HCT116 (cell line): ENCODE measurements around the gene CNTNAP2. TPM values are rescaled to one million over a fixed set of nuclear protein-coding genes. Genes with fewer than 3 reads are reported as not detected.

Experiments
- ATAC-seq: fragments of 200-7000 bp; cut with Tn5 transposase; 2 replicates; pipeline ENCODE4 v1.9.1; 2020; ENCODE audit warnings: mild to moderate bottlenecking, moderate library complexity
- BruUV-seq: library from RNA; stranded (reverse); fragments of 400-500 nt; replicated peaks from 2 replicates; lab custom pipeline; 2021; lab: Mats Ljungman, UMichigan
- CTCF ChIA-PET: fragments of 300-600 bp; sonication (Branson Sonifier 250); formaldehyde crosslinking; loops from one replicate; lab custom pipeline; 2021; ENCODE audit warnings: antibody characterized with exemption; lab: Charles Lee
- POLR2A ChIA-PET: fragments of 300-600, 350-600 bp; sonication (Branson Sonifier 250); formaldehyde crosslinking; loops from one replicate; lab custom pipeline; 2021; ENCODE audit warnings: antibody characterized with exemption; lab: Charles Lee
- RAD21 ChIA-PET, 2 experiments: fragments of 300-600 bp; sonication (Branson Sonifier 250); formaldehyde crosslinking; loops; one replicate each; lab custom pipeline; 2023; ENCODE audit warnings: low total read pairs in 2 of 2; ENCODE audit not compliant: uncharacterized antibody in 2 of 2, unreplicated experiment in 2 of 2, low non-redundant PET in 1 of 2; lab: Charles Lee
- DNase-seq: peaks from one replicate; pipeline ENCODE4 v3.0.0-alpha.2; 2010; ENCODE audit warnings: low read depth, low spot score
- H2AFZ ChIP-seq: fragments of 200-600 bp; shearing (Covaris generic), sonication (generic); 2 replicates; pipeline ENCODE4 v1.6.1; 2017; ENCODE audit warnings: low read depth, mixed run types, mixed read lengths, antibody characterized with exemption, low read length; ENCODE audit not compliant: poor library complexity, severe bottlenecking
- H3K27ac ChIP-seq: 2 replicates; pipeline ENCODE4 v1.5.1; 2012; ENCODE audit warnings: low read depth, low read length
- H3K27me3 ChIP-seq: fragments of 200-600 bp; sonication (generic); 2 replicates; pipeline ENCODE4 v1.6.1; 2016; ENCODE audit warnings: mixed run types, low read length, mixed read lengths; ENCODE audit not compliant: insufficient read depth
- H3K36me3 ChIP-seq, 2 experiments: fragments of 200-500 bp in 1 of 2; fragments of 200-600 bp in 1 of 2; sonication (Bioruptor generic) in 1 of 2; sonication (generic) in 1 of 2; 2 replicates each; pipeline versions ENCODE4 v1.5.1 to v1.6.1; 2014 to 2016; ENCODE audit warnings: low read length in 2 of 2, inconsistent platforms in 1 of 2, mixed read lengths in 1 of 2, mixed run types in 1 of 2; ENCODE audit not compliant: insufficient read depth in 2 of 2, control insufficient read depth in 1 of 2
- H3K4me1 ChIP-seq, 2 experiments: fragments of 200-600 bp in 1 of 2; sonication (generic) in 1 of 2; 2 replicates each; pipeline versions ENCODE4 v1.5.1 to v1.6.1; 2012 to 2017; ENCODE audit warnings: low read length in 2 of 2, inconsistent platforms in 1 of 2, mild to moderate bottlenecking in 1 of 2, mixed read lengths in 1 of 2, mixed run types in 1 of 2, moderate library complexity in 1 of 2; ENCODE audit not compliant: insufficient read depth in 2 of 2, control insufficient read depth in 1 of 2
- H3K4me2 ChIP-seq: fragments of 200-600 bp; sonication (generic); 2 replicates; pipeline ENCODE4 v1.6.1; 2017; ENCODE audit warnings: mixed run types, low read length, mixed read lengths
- H3K4me3 ChIP-seq, 2 experiments: fragments of 200-600 bp in 1 of 2; sonication (generic) in 1 of 2; replicated peaks in 1 of 2; 2 replicates each; pipeline ENCODE4 v1.5.1; 2011 to 2016; ENCODE audit warnings: low read length in 2 of 2, control low read depth in 1 of 2, low read depth in 1 of 2, mild to moderate bottlenecking in 1 of 2, mixed read lengths in 1 of 2, mixed run types in 1 of 2
- H3K79me2 ChIP-seq: fragments of 200-600 bp; sonication (generic); 2 replicates; pipeline ENCODE4 v1.6.1; 2017; ENCODE audit warnings: mild to moderate bottlenecking, mixed run types, low read length, moderate library complexity, mixed read lengths; ENCODE audit not compliant: insufficient read depth
- H3K9ac ChIP-seq: fragments of 200-600 bp; sonication (generic); 2 replicates; pipeline ENCODE4 v1.6.1; 2016; ENCODE audit warnings: low read length, mixed read lengths
- H3K9me2 ChIP-seq: fragments of 200-600 bp; sonication (generic), shearing (Covaris generic); 2 replicates; pipeline ENCODE4 v1.6.1; 2017; ENCODE audit warnings: mixed run types, mild to moderate bottlenecking, moderate library complexity; ENCODE audit not compliant: insufficient read depth
- H3K9me3 ChIP-seq, 2 experiments: fragments of 200-500 bp in 1 of 2; fragments of 200-600 bp in 1 of 2; sonication (Bioruptor generic) in 1 of 2; sonication (generic) in 1 of 2; 2 replicates each; pipeline ENCODE4 v1.6.1; 2014 to 2017; ENCODE audit warnings: low read length in 2 of 2, mixed read lengths in 2 of 2, inconsistent platforms in 1 of 2, low read depth in 1 of 2, mild to moderate bottlenecking in 1 of 2, mixed run types in 1 of 2, moderate library complexity in 1 of 2; ENCODE audit not compliant: control insufficient read depth in 1 of 2, insufficient read depth in 1 of 2
- H4K20me1 ChIP-seq: fragments of 200-600 bp; sonication (generic), shearing (Covaris generic); 2 replicates; pipeline ENCODE4 v1.6.1; 2017; ENCODE audit warnings: mixed run types, mild to moderate bottlenecking, moderate library complexity; ENCODE audit not compliant: insufficient read depth
- CBX3 ChIP-seq: IDR thresholded peaks from 2 replicates; pipeline ENCODE4 v1.6.1; 2012; ENCODE audit warnings: low read depth
- EGR1 ChIP-seq: IDR thresholded peaks from 2 replicates; pipeline ENCODE4 v1.6.1; 2012; ENCODE audit warnings: low read depth
- POLR2A ChIP-seq: IDR thresholded peaks from 2 replicates; pipeline ENCODE4 v1.7.0; 2011; ENCODE audit warnings: borderline replicate concordance; ENCODE audit not compliant: insufficient read depth, insufficient read length; ENCODE audit errors: extremely low read depth
- POLR2AphosphoS5 ChIP-seq: IDR thresholded peaks from 2 replicates; pipeline ENCODE4 v1.6.1; 2011; ENCODE audit warnings: mild to moderate bottlenecking, low read depth, low read length, moderate library complexity
- SIN3A ChIP-seq: IDR thresholded peaks from 2 replicates; pipeline ENCODE4 v1.6.1; 2012; ENCODE audit warnings: low read depth
- TCF7L2 ChIP-seq: IDR thresholded peaks from 2 replicates; pipeline ENCODE4 v1.7.0; 2011; ENCODE audit warnings: borderline replicate concordance, inconsistent platforms; ENCODE audit not compliant: insufficient read depth, insufficient read length; ENCODE audit errors: extremely low read depth
- YY1 ChIP-seq: IDR thresholded peaks from 2 replicates; pipeline ENCODE4 v1.6.1; 2011; ENCODE audit warnings: low read length, low read depth, moderate library complexity, mild to moderate bottlenecking; ENCODE audit not compliant: insufficient replicate concordance; ENCODE audit errors: extremely low read depth
- ZFX ChIP-seq: fragments of 450-650 bp; IDR thresholded peaks from 2 replicates; pipeline ENCODE4 v1.6.1; 2017
- ZNF274 ChIP-seq: fragments of 200-500 bp; sonication (Bioruptor generic); IDR thresholded peaks from 2 replicates; pipeline ENCODE4 v1.6.1; 2014; ENCODE audit warnings: mild to moderate bottlenecking, low read depth, low read length, inconsistent platforms
- intact Hi-C: fragments of 100-400 bp; cut with micrococcal nuclease; formaldehyde crosslinking; loops from 2 replicates; pipeline ENCODE4 v1.10.0; 2022
- total RNA-seq: library from RNA; stranded (reverse); gene quantifications from one replicate; pipeline ENCODE4 v1.2.1, GENCODE V29; 2021; ENCODE audit not compliant: unreplicated experiment
- TF ChIP-seq, protein P1 (sequence below), 3 experiments: fragments of 200-600 bp in 1 of 3; sonication (generic) in 1 of 3; IDR thresholded peaks in 2 of 3; conservative IDR thresholded peaks in 1 of 3; 2 replicates each; pipeline ENCODE4 v1.5.1; 2012 to 2017; ENCODE audit warnings: low read depth in 2 of 3, low read length in 2 of 3, antibody characterized with exemption in 1 of 3, borderline replicate concordance in 1 of 3, control low read depth in 1 of 3, mild to moderate bottlenecking in 1 of 3, mixed read lengths in 1 of 3, mixed run types in 1 of 3, moderate library complexity in 1 of 3; ENCODE audit not compliant: insufficient read depth in 1 of 3
- TF ChIP-seq, protein P2 (sequence below): IDR thresholded peaks from 2 replicates; pipeline ENCODE4 v1.6.1; 2012
- TF ChIP-seq, protein P3 (sequence below): IDR thresholded peaks from 2 replicates; pipeline ENCODE4 v1.6.1; 2011; ENCODE audit warnings: mild to moderate bottlenecking, low read length, moderate library complexity; ENCODE audit not compliant: insufficient replicate concordance; ENCODE audit errors: extremely low read depth
- TF ChIP-seq, protein P4 (sequence below): IDR thresholded peaks from 2 replicates; pipeline ENCODE4 v1.6.1; 2012

The CNTNAP2 gene
- total RNA-seq, 1 experiment from 2014 or later: 0.37 TPM

DNA sequence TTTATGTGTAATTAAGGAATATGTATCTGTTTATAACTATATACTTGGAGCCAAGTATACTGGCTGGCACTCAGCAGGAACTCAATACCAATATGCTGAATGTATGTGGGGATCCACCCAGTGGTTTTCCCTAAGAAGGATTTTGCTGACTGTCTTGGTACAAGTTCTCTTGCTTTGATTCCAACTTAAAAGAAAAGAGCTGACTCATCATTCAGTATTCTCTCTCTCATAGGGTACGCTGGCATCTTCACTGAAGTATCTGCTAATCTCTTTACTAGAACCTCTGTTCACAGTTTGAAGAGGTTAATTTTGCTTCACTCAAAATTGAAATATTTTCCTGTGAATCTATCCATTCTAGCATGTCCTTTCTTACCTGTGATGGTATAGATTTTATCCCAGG lies 1044.8 kb downstream of the CNTNAP2 start:
- peaks cover 4 to 17% of the 10 kb centered on the region in 2 experiments; a peak in 2 of 4 replicates for H3K9me3 ChIP-seq
- CTCF ChIA-PET: no interaction called here
- H3K79me2 ChIP-seq: no peaks in the 10 kb centered on the region
- H4K20me1 ChIP-seq: no peaks in the 10 kb centered on the region
- BruUV-seq: no TSS peak
- H3K4me3 ChIP-seq: no peak overlapping the region
- intact Hi-C loops: no loop called here
- no peak overlapping the region for H3K4me2 ChIP-seq
- H3K4me1 ChIP-seq: no peaks in the 10 kb centered on the region
- H3K9ac ChIP-seq: no peak overlapping the region
- no peak for TF ChIP-seq TCF7L2
- TF ChIP-seq POLR2AphosphoS5: no peak
- no peak for TF ChIP-seq POLR2A
- no peak for TF ChIP-seq ZFX
- no peak for TF ChIP-seq EGR1
- no peak for TF ChIP-seq YY1
- TF ChIP-seq, protein P1, sequence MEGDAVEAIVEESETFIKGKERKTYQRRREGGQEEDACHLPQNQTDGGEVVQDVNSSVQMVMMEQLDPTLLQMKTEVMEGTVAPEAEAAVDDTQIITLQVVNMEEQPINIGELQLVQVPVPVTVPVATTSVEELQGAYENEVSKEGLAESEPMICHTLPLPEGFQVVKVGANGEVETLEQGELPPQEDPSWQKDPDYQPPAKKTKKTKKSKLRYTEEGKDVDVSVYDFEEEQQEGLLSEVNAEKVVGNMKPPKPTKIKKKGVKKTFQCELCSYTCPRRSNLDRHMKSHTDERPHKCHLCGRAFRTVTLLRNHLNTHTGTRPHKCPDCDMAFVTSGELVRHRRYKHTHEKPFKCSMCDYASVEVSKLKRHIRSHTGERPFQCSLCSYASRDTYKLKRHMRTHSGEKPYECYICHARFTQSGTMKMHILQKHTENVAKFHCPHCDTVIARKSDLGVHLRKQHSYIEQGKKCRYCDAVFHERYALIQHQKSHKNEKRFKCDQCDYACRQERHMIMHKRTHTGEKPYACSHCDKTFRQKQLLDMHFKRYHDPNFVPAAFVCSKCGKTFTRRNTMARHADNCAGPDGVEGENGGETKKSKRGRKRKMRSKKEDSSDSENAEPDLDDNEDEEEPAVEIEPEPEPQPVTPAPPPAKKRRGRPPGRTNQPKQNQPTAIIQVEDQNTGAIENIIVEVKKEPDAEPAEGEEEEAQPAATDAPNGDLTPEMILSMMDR (IDR thresholded peaks at IDR 0.05 in 2 of 3, conservative IDR thresholded peaks at IDR 0.05 in 1 of 3; ENCODE audit: borderline replicate concordance in 1 of 3, insufficient read depth in 1 of 3, low read depth in 2 of 3, low read length in 2 of 3): no peak
- TF ChIP-seq CBX3: no peak
- TF ChIP-seq, protein P2, sequence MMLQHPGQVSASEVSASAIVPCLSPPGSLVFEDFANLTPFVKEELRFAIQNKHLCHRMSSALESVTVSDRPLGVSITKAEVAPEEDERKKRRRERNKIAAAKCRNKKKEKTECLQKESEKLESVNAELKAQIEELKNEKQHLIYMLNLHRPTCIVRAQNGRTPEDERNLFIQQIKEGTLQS: no peak
- TF ChIP-seq, protein P3, sequence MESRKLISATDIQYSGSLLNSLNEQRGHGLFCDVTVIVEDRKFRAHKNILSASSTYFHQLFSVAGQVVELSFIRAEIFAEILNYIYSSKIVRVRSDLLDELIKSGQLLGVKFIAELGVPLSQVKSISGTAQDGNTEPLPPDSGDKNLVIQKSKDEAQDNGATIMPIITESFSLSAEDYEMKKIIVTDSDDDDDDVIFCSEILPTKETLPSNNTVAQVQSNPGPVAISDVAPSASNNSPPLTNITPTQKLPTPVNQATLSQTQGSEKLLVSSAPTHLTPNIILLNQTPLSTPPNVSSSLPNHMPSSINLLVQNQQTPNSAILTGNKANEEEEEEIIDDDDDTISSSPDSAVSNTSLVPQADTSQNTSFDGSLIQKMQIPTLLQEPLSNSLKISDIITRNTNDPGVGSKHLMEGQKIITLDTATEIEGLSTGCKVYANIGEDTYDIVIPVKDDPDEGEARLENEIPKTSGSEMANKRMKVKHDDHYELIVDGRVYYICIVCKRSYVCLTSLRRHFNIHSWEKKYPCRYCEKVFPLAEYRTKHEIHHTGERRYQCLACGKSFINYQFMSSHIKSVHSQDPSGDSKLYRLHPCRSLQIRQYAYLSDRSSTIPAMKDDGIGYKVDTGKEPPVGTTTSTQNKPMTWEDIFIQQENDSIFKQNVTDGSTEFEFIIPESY: no peak
- TF ChIP-seq SIN3A: no peak
- TF ChIP-seq ZNF274: no peak
- TF ChIP-seq, protein P4, sequence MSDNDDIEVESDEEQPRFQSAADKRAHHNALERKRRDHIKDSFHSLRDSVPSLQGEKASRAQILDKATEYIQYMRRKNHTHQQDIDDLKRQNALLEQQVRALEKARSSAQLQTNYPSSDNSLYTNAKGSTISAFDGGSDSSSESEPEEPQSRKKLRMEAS: no peak
- RAD21 ChIA-PET: no interaction called here
- no peak for DNase-seq
- POLR2A ChIA-PET: no interaction called here
- no peaks in the 10 kb centered on the region; a peak in 1 of 4 replicates for H3K36me3 ChIP-seq
- H3K9me2 ChIP-seq: no peaks in the 10 kb centered on the region
- H2AFZ ChIP-seq: no peak overlapping the region
- no peaks in the 10 kb centered on the region for H3K27me3 ChIP-seq
- no peak overlapping the region for H3K27ac ChIP-seq
- ATAC-seq: no peak
